SU-DHL-6 (cell line): ENCODE results near the gene UNC5A.

Experiments
- H2AFZ ChIP-seq: fragments of 200-600 bp; sonication (generic); 2 replicates; pipeline ENCODE4 v1.6.1; 2014; ENCODE audit warnings: low read depth, mild to moderate bottlenecking, moderate library complexity, mixed read lengths, antibody characterized with exemption, low read length; ENCODE audit not compliant: severe bottlenecking
- H3F3A ChIP-seq: fragments of 200-600 bp; shearing (Covaris generic); 2 replicates; pipeline ENCODE4 v1.6.0; 2016; ENCODE audit warnings: antibody characterized with exemption, mild to moderate bottlenecking; ENCODE audit not compliant: insufficient read depth
- H3K27ac ChIP-seq: fragments of 200-600 bp; sonication (generic); 2 replicates; pipeline ENCODE4 v1.5.1; 2016; ENCODE audit warnings: low read depth, mild to moderate bottlenecking, low read length, moderate library complexity, mixed read lengths
- H3K27me3 ChIP-seq: fragments of 200-600 bp; sonication (generic), shearing (Covaris generic); 2 replicates; pipeline ENCODE4 v1.6.0; 2014; ENCODE audit warnings: mild to moderate bottlenecking, low read length
- H3K36me3 ChIP-seq: fragments of 200-600 bp; sonication (generic); 2 replicates; pipeline ENCODE4 v1.6.1; 2014; ENCODE audit warnings: mild to moderate bottlenecking, low read length, mixed read lengths
- H3K4me2 ChIP-seq: fragments of 300-600, 200-600 bp; shearing (Covaris generic), sonication (generic); 2 replicates; pipeline ENCODE4 v1.6.0; 2014; ENCODE audit warnings: low read length, low read depth, mild to moderate bottlenecking; ENCODE audit not compliant: poor library complexity, severe bottlenecking
- H3K4me3 ChIP-seq: fragments of 200-600 bp; sonication (generic); 2 replicates; pipeline ENCODE4 v1.5.1; 2014; ENCODE audit warnings: antibody characterized with exemption, low read length, mild to moderate bottlenecking, mixed read lengths; ENCODE audit not compliant: insufficient read depth, poor library complexity, severe bottlenecking
- H3K79me2 ChIP-seq: fragments of 200-600 bp; sonication (generic); 2 replicates; pipeline ENCODE4 v1.6.1; 2014; ENCODE audit warnings: mild to moderate bottlenecking, low read length, moderate library complexity; ENCODE audit not compliant: insufficient read depth
- H3K9ac ChIP-seq: fragments of 200-600 bp; sonication (generic); 2 replicates; pipeline ENCODE4 v1.7.0; 2014; ENCODE audit warnings: mild to moderate bottlenecking, low read length
- H3K9me2 ChIP-seq: fragments of 200-600 bp; sonication (generic); replicated peaks from 2 replicates; pipeline ENCODE4 v1.6.1; 2014; ENCODE audit warnings: low read length; ENCODE audit not compliant: insufficient read depth
- H3K9me3 ChIP-seq: fragments of 200-600 bp; sonication (generic); 2 replicates; pipeline ENCODE4 v1.6.1; 2014; ENCODE audit warnings: low read length, mixed read lengths; ENCODE audit not compliant: insufficient read depth
- H4K20me1 ChIP-seq: fragments of 200-600 bp; sonication (generic); 2 replicates; pipeline ENCODE4 v1.6.1; 2014; ENCODE audit warnings: low read depth, mild to moderate bottlenecking, antibody characterized with exemption, low read length, moderate library complexity, mixed read lengths
- EZH2phosphoT487 ChIP-seq: fragments of 200-600 bp; sonication (generic), shearing (Covaris generic); conservative IDR thresholded peaks from 2 replicates; pipeline ENCODE4 v1.6.1; 2018; ENCODE audit warnings: mild to moderate bottlenecking, antibody characterized with exemption, low read length, moderate library complexity, mixed read lengths
- TF ChIP-seq, protein P1 (sequence below): fragments of 200-600 bp; sonication (generic); IDR thresholded peaks from one replicate; pipeline ENCODE4 v1.5.1; 2017; ENCODE audit warnings: antibody characterized with exemption, mild to moderate bottlenecking, low read length, moderate library complexity; ENCODE audit not compliant: insufficient read depth, poor library complexity, severe bottlenecking

UNC5A gene

DNA sequence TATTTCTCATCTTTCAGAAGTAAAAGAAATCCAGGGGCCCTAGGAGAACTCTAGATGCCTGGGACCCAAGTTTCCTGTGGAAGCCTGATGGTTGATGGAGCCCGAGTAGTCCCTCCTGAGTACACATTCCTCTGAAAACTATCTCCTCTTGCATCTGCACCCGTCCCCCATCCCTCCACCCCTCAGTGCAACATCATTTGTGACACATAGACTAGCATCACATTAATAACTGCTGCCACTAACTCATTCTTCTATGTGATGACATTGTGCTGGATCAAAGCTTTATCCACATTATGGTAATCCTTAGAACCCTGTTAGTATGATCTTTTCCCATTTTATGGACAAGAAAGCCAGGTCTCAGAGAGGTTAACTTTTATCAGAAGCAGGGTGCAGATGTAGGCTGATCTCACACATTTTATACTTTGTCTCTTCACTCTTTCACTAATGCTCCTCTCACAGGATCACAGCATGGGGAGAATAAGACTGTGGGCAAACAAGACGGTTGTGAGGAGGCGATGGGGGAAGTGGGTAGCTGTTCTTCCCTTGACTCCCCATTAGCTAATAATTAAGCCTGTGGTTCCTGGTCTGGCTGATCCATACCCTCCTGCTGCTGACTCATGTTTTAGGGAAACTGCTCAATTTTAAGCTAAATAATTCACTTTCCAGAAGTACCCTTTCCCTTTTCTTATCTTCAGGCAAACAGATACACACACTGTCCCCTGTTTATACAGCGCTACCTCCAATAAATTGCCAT lies 92.7 kb downstream of the UNC5A start:
- Histone ChIP-seq H3K9me3 (no peaks in the 10 kb centered on the region), H3K79me2 (no peaks in the 10 kb centered on the region), H3K4me3 (no peak overlapping the region), H3K9ac (no peak overlapping the region), H3K4me2 (no peak overlapping the region), H3K27ac (no peak overlapping the region), H3F3A (peaks cover 6% of the 10 kb centered on the region; the same call in 1 of the 2 replicates), H2AFZ (no peak overlapping the region), H4K20me1 (no peaks in the 10 kb centered on the region), H3K9me2 (no peaks in the 10 kb centered on the region), H3K36me3 (peaks cover 34% of the 10 kb centered on the region), H3K27me3 (no peaks in the 10 kb centered on the region)
- TF ChIP-seq, protein P1, sequence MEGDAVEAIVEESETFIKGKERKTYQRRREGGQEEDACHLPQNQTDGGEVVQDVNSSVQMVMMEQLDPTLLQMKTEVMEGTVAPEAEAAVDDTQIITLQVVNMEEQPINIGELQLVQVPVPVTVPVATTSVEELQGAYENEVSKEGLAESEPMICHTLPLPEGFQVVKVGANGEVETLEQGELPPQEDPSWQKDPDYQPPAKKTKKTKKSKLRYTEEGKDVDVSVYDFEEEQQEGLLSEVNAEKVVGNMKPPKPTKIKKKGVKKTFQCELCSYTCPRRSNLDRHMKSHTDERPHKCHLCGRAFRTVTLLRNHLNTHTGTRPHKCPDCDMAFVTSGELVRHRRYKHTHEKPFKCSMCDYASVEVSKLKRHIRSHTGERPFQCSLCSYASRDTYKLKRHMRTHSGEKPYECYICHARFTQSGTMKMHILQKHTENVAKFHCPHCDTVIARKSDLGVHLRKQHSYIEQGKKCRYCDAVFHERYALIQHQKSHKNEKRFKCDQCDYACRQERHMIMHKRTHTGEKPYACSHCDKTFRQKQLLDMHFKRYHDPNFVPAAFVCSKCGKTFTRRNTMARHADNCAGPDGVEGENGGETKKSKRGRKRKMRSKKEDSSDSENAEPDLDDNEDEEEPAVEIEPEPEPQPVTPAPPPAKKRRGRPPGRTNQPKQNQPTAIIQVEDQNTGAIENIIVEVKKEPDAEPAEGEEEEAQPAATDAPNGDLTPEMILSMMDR = no peak

DNA sequence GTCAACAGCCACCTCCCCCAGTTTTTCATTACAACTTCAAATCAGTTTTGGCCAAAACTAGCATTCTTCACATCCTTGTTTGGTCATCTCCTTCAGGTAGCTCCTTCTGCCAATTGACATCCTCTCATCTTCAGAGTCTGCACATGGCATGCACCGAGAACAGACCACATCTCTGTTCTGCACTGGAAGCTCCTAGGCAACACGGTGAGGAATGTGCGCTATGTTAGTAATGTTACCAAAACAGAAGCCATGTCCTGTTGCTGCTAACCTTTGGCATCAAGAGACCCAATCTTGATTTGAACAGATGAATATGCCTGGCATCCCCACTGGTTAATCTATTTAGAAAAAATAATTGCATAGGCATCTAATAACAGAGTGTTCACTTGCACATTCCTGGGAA lies 93.9 kb downstream of the UNC5A start:
- Histone ChIP-seq H3F3A (peaks cover 6% of the 10 kb centered on the region; the same call in 1 of the 2 replicates), H2AFZ (no peak overlapping the region), H4K20me1 (no peaks in the 10 kb centered on the region), H3K79me2 (no peaks in the 10 kb centered on the region), H3K9ac (no peak overlapping the region), H3K36me3 (peaks cover 37% of the 10 kb centered on the region), H3K9me3 (no peaks in the 10 kb centered on the region), H3K27ac (no peak overlapping the region), H3K27me3 (no peaks in the 10 kb centered on the region), H3K4me3 (no peak overlapping the region), H3K9me2 (no peaks in the 10 kb centered on the region), H3K4me2 (no peak overlapping the region)
- TF ChIP-seq, protein P1 = no peak

DNA sequence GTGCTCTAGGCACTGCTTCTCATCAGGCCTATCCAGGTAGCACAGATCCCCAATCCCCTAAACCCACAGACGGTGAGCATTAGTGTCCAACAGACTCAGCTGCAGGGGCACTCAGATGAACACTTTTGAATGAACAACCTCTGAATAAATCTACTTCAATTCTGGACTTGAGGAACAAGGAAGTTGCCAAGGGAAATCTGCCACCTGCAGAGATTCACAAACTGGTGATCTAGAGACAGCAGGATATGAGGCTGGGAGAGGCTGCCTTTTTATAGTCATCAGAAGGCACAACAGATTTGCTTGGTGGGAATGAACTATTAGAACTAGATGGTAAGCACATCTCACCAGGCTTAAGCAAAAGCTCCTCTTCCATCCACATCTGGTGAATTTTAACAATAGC lies 95.8 kb downstream of the UNC5A start:
- H3K9me2 ChIP-seq = no peaks in the 10 kb centered on the region
- no peak overlapping the region for H2AFZ ChIP-seq
- peaks cover 6% of the 10 kb centered on the region; the same call in 1 of the 2 replicates for H3F3A ChIP-seq
- H3K4me2 ChIP-seq = no peak overlapping the region
- H3K79me2 ChIP-seq = no peaks in the 10 kb centered on the region
- no peaks in the 10 kb centered on the region for H3K9me3 ChIP-seq
- no peak overlapping the region for H3K27ac ChIP-seq
- H4K20me1 ChIP-seq = no peaks in the 10 kb centered on the region
- no peaks in the 10 kb centered on the region for H3K27me3 ChIP-seq
- TF ChIP-seq EZH2phosphoT487 = no peak
- H3K36me3 ChIP-seq = peaks cover 44% of the 10 kb centered on the region
- H3K4me3 ChIP-seq = no peak overlapping the region
- no peak overlapping the region for H3K9ac ChIP-seq

DNA sequence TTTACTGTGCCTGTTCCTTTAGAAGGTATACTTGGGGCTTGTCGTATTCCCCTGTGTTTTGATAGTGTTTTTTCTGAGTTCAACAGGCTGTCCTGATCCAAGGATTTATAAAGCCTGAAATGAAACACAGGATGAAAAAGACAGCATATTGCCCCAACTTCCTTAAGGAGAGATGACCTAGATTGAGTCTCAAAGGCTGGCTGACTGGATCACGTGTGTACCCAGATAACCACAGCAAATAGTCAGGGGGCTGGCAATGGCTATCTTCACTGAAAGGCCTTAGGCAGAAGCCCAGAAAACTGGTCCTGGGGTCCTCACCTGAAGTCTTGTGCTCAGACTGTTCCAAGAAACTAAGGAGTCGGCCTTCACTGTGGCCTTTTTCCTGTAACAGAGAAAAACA lies 96.4 kb downstream of the UNC5A start:
- TF ChIP-seq EZH2phosphoT487 = no peak
- TF ChIP-seq, protein P1 = no peak
- no peak overlapping the region for H3K4me3 ChIP-seq
- no peak overlapping the region for H3K4me2 ChIP-seq
- peaks cover 3% of the 10 kb centered on the region; the same call in 1 of the 2 replicates for H3F3A ChIP-seq
- H4K20me1 ChIP-seq = no peaks in the 10 kb centered on the region
- H3K27me3 ChIP-seq = no peaks in the 10 kb centered on the region
- no peak overlapping the region for H3K27ac ChIP-seq
- H3K9ac ChIP-seq = no peak overlapping the region
- peaks cover 44% of the 10 kb centered on the region for H3K36me3 ChIP-seq
- no peaks in the 10 kb centered on the region for H3K79me2 ChIP-seq
- H2AFZ ChIP-seq = no peak overlapping the region
- no peaks in the 10 kb centered on the region for H3K9me2 ChIP-seq
- H3K9me3 ChIP-seq = no peaks in the 10 kb centered on the region
